OCI-LY1 (cell line): Measurements from ENCODE around the gene THAP2.

ENCODE experiments used
- EZH2 ChIP-seq: fragments of 200-600 bp; sonication (generic), shearing (Covaris generic); IDR thresholded peaks from 2 replicates; pipeline ENCODE4 v1.8.0; 2017; ENCODE audit warnings: borderline replicate concordance, mixed run types, mild to moderate bottlenecking, antibody characterized with exemption, low read length, moderate library complexity, mixed read lengths
- TF ChIP-seq, protein P1 (sequence below): fragments of 200-600 bp; sonication (generic), shearing (Covaris generic); IDR thresholded peaks from 2 replicates; pipeline ENCODE4 v1.5.1; 2017; ENCODE audit warnings: mild to moderate bottlenecking, antibody characterized with exemption, low read length, moderate library complexity, mixed read lengths

DNA sequence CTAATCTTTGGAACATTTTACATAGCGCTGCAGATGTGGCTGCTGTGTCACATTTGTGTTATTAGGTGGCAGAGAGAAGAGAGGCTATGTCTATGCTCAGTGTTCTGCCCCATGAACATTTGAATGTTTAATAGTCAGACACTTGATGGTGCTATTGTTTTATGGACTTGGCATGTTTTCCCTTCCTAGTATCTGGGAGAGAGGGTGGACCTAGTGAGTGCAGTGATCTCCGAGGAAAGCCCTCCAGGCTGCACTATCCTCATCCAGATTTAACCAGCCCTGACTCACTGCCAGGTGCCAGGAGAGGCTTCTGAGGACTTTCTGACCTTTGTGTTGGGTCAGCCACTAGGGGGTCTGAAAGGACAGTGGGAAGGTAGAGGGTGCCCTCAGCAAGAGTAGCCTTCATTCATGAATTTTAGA lies 24.8 kb upstream of the THAP2 start:
- TF ChIP-seq, protein P1, sequence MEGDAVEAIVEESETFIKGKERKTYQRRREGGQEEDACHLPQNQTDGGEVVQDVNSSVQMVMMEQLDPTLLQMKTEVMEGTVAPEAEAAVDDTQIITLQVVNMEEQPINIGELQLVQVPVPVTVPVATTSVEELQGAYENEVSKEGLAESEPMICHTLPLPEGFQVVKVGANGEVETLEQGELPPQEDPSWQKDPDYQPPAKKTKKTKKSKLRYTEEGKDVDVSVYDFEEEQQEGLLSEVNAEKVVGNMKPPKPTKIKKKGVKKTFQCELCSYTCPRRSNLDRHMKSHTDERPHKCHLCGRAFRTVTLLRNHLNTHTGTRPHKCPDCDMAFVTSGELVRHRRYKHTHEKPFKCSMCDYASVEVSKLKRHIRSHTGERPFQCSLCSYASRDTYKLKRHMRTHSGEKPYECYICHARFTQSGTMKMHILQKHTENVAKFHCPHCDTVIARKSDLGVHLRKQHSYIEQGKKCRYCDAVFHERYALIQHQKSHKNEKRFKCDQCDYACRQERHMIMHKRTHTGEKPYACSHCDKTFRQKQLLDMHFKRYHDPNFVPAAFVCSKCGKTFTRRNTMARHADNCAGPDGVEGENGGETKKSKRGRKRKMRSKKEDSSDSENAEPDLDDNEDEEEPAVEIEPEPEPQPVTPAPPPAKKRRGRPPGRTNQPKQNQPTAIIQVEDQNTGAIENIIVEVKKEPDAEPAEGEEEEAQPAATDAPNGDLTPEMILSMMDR: peak; percentile 56
- TF ChIP-seq EZH2: no peak
